Aorta (tissue), 5 donors: ENCODE results near the gene NKX1-1. TPM values are rescaled to one million over a fixed set of nuclear protein-coding genes. Genes with fewer than 3 reads are reported as not detected.

Experiments used
- ATAC-seq: fragments of 200-7000 bp; cut with Tn5 transposase; one replicate; pipeline ENCODE4 v1.9.1; 2022; ENCODE audit warnings: moderate library complexity; ENCODE audit not compliant: low FRiP score
- DNase-seq, 2 donors: peaks; one replicate each; pipeline ENCODE4 v3.0.0-alpha.2; 2020
- H3K27ac ChIP-seq, 2 donors: one replicate each; pipeline ENCODE4 v1.5.1; 2013; ENCODE audit warnings: low read length in 2 of 2, mild to moderate bottlenecking in 2 of 2, moderate library complexity in 2 of 2, control low read depth in 1 of 2, inconsistent platforms in 1 of 2, low read depth in 1 of 2
- H3K27me3 ChIP-seq, 2 donors: one replicate each; pipeline ENCODE4 v1.6.1; 2013; ENCODE audit warnings: control low read depth in 1 of 2, low read length in 1 of 2, mild to moderate bottlenecking in 1 of 2, moderate library complexity in 1 of 2; ENCODE audit not compliant: insufficient read depth in 2 of 2, control insufficient read depth in 1 of 2
- H3K36me3 ChIP-seq, 2 donors: one replicate each; pipeline ENCODE4 v1.6.1; 2013; ENCODE audit warnings: control low read depth in 1 of 2, low read length in 1 of 2, mild to moderate bottlenecking in 1 of 2; ENCODE audit not compliant: insufficient read depth in 2 of 2, control insufficient read depth in 1 of 2
- H3K4me1 ChIP-seq, 2 donors: one replicate each; pipeline ENCODE4 v1.6.1; 2013; ENCODE audit warnings: low read length in 2 of 2, control low read depth in 1 of 2, mild to moderate bottlenecking in 1 of 2, moderate library complexity in 1 of 2; ENCODE audit not compliant: insufficient read depth in 2 of 2, control insufficient read depth in 1 of 2
- H3K4me3 ChIP-seq, 2 donors: one replicate each; pipeline ENCODE4 v1.5.1; 2013; ENCODE audit warnings: low read length in 2 of 2, control low read depth in 1 of 2, mild to moderate bottlenecking in 1 of 2
- H3K9me3 ChIP-seq: one replicate; pipeline ENCODE4 v1.6.1; 2013; ENCODE audit warnings: mild to moderate bottlenecking, low read length; ENCODE audit not compliant: control insufficient read depth
- WGBS, 2 donors: extraction: QIAGEN DNeasy Blood & Tissue Kit; methylation state at CpG; one replicate each; pipeline ENCODE4 v1.1.7; 2013; 5-methylcytosine and 5-hydroxymethylcytosine counted together
- intact Hi-C, 2 donors: fragments of 100-400 bp; cut with DNase I; formaldehyde crosslinking; loops; one replicate each; pipeline versions ENCODE4 v1.14.2 to v1.15.0; 2022
- polyA plus RNA-seq, 2 donors: library from polyadenylated mRNA; stranded (reverse); fragments of 200-250 nt; gene quantifications; one replicate each; pipeline ENCODE4 v1.2.3, GENCODE V29; 2013
- total RNA-seq, 2 donors: library from RNA; stranded (reverse); fragmentation: NEBNext Ultra II Directional; extraction: Animal tissue kit (Norgen Biotek cat#: 25700); gene quantifications; one replicate each; pipeline ENCODE4 v1.2.1, GENCODE V29; 2021
- donor health status: healthy with polysubstance abuse.
- donor health status: Bipolar disorder and iron deficiency.
- donor health status: DM: no; HTN: no; CAD: no.
- donor health status: DM: no; HTN: no; CAD: no.
- donor health status: DM: yes; HTN: yes; CAD: no.

The NKX1-1 gene
- total and polyA plus RNA-seq, 4 donors: not detected

- no peak overlapping the region for H3K4me3 ChIP-seq
- no peaks in the 10 kb centered on the region for H3K27me3 ChIP-seq
- ATAC-seq (no peak), DNase-seq (peak; percentile 39 to 67)
- no peaks in the 10 kb centered on the region for H3K36me3 ChIP-seq
- intact Hi-C loops: no loop called here
- peaks cover 2% of the 10 kb centered on the region for H3K9me3 ChIP-seq
- H3K27ac ChIP-seq: no peak overlapping the region
- no peaks in the 10 kb centered on the region for H3K4me1 ChIP-seq
- WGBS, 2 donors: 23 to 32% methylated on average over 16 to 18 of the region's 18 CpGs
Measured at GRCh38 chr4:1401409-1402020, 4.7 kb downstream of the NKX1-1 start.

DNA sequence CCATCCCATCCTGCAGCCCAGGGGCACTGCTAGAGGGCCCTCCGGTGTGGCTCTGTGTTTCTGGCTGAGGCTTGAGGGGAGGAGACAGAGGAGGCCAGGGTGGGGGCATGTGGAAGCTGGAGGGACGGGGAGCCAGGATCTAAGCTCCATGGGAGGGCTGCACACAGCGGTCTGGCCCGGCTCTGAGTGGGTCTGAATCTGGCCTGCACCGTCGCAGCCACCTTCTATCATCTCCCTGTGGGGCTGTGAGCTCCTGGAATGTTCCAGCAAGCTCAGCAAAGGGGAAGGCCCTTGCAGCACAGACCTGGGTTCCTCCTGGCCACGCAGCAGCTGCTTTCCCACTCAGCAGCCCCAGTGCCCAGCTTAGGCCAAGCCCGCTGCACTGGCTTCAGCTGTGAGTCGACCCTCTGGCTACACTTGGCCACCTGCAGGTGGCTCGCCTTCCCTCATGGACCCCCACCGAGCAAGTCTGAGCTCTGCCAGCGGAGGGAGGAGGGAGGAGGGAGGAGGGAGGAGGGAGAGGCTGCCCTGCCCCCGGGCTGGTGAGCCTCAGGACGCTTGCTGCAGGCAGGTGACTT lies 5.3 kb downstream of the NKX1-1 start:
- 35 to 39% methylated on average over 13 to 14 of the region's 14 CpGs for WGBS, 2 donors
- Histone ChIP-seq H3K9me3 (peaks cover 2% of the 10 kb centered on the region), H3K4me1 (no peaks in the 10 kb centered on the region), H3K4me3 (no peak overlapping the region), H3K27me3 (no peaks in the 10 kb centered on the region), H3K36me3 (no peaks in the 10 kb centered on the region), H3K27ac (no peak overlapping the region)
- ATAC-seq: no peak
- intact Hi-C loops: no loop called here
- peak; percentile 34 to 55 for DNase-seq

GRCh38 chr4:1400191-1400805 lies 5.9 kb downstream of the NKX1-1 start:
- 81 to 89% methylated on average over 11 of the region's 11 CpGs for WGBS, 2 donors
- no peaks in the 10 kb centered on the region for H3K27me3 ChIP-seq

DNA sequence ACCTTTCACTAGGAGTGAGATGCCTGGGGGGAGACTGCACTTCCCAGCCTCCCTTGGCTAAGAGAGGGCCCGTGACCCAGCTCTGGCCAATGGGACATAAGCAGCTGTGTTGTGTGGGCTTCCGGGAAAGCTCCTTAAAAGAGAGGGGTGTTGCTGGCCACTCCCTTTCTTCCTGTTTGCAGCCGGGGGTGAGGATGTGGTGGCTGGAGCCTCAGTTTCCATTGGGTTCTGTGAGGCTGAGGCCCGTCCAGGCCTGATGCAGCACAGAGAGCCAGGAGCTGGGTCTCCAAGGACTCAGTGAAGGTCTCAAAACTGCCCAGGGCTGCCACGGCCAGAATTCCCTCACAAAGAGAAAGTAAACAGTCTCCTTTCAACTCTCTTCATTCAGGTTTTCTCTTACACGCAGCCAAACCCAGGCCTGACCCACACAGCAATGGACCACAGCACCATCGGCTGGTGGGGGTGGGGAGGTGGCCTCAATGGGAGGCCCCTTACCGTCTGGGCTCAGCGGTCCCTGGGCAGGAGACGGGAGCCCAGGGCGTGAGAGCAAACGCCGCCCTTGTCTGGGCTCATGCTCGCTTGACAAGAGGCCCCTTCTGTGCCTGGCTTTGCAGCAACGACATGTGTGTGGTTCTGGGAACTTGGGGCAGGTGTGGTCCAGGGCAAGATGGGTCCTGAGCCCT lies 6.6 kb downstream of the NKX1-1 start:
- Histone ChIP-seq H3K4me3 (no peak overlapping the region), H3K27me3 (no peaks in the 10 kb centered on the region), H3K4me1 (no peaks in the 10 kb centered on the region), H3K27ac (no peak overlapping the region), H3K9me3 (peaks cover 2% of the 10 kb centered on the region), H3K36me3 (no peaks in the 10 kb centered on the region)
- intact Hi-C loops: no loop called here
- 85 to 89% methylated on average over 15 of the region's 15 CpGs for WGBS, 2 donors
- DNase-seq: peak in 1 of 2 donors; percentile 33
- ATAC-seq: no peak

More at GRCh38 chr4:1400191-1400805, 5.9 kb downstream of the NKX1-1 start:
- ATAC-seq (no peak), DNase-seq (peak in 1 of 2 donors; percentile 64)
- intact Hi-C loops: no loop called here
- Histone ChIP-seq H3K4me3 (no peak overlapping the region), H3K27ac (no peak overlapping the region), H3K4me1 (no peaks in the 10 kb centered on the region), H3K36me3 (no peaks in the 10 kb centered on the region), H3K9me3 (peaks cover 2% of the 10 kb centered on the region)

GRCh38 chr4:1398681-1399507 lies 7.3 kb downstream of the NKX1-1 start:
- Histone ChIP-seq H3K4me1 (no peaks in the 10 kb centered on the region), H3K36me3 (peaks cover 0 to under 1% of the 10 kb centered on the region in 2 donors), H3K9me3 (peaks cover 2% of the 10 kb centered on the region), H3K27ac (no peak overlapping the region), H3K27me3 (no peaks in the 10 kb centered on the region), H3K4me3 (no peak overlapping the region)
- DNase-seq (peak; percentile 29 to 57), ATAC-seq (no peak)
- WGBS, 2 donors: 90 to 96% methylated on average over 20 to 22 of the region's 22 CpGs
- intact Hi-C loops: no loop called here

- peak; percentile 21 to 42 for DNase-seq
- H3K27me3 ChIP-seq: no peaks in the 10 kb centered on the region
- WGBS, 2 donors: 95 to 97% methylated on average over 11 of the region's 11 CpGs
- no peak overlapping the region for H3K4me3 ChIP-seq
- intact Hi-C loops: no loop called here
- H3K27ac ChIP-seq: no peak overlapping the region
- no peak for ATAC-seq
- no peaks in the 10 kb centered on the region for H3K4me1 ChIP-seq
- peaks cover 0 to 4% of the 10 kb centered on the region in 2 donors for H3K36me3 ChIP-seq
- peaks cover 4% of the 10 kb centered on the region for H3K9me3 ChIP-seq
Measured at GRCh38 chr4:1396806-1397455, 9.3 kb downstream of the NKX1-1 start.

DNA sequence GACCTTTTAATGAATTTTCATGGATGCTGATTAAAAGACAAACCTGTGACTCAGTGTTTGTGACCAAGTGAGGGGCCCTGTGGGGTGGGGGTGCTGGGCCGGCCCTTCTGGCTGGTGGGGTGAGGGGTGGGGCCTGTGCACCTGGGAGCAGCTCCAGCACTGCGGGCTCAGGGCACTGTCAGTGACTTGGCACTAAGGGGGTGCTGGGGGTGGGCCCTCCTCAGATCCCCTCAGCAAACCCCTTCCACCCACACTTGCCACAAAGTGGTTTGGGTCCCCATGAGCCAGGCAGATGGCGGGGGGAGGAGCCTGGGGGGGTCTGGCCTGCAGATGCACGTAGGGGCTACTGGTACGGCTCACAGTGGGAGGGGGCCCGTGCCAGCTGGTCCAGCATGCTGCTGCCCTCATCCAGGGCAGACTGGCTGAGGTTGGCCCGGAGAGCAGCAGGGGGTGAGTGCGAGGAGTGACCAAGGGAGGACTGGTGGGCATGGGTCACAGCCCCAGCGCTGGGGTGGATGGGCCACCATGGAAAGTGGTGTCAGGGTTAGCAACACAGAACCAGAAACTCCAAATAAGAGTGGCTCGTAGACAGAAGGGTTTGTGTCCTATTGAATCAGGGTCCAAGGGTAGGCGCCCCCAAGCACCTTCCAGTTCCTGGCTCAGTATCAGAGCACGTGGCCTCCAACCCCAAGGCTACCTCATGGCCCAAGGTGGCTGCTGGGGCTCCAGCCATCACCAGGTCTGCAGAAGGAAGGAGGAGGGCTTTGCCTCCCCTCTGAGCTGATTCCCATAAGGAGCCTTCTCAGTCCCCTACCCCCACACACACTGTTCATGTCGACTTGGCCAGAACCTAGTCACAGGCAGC lies 10.1 kb downstream of the NKX1-1 start:
- H3K36me3 ChIP-seq: peaks cover 0 to 4% of the 10 kb centered on the region in 2 donors
- WGBS, 2 donors: 90 to 91% methylated on average over 12 to 13 of the region's 13 CpGs
- ATAC-seq (no peak), DNase-seq (peak; percentile 33 to 43)
- H3K27me3 ChIP-seq: no peaks in the 10 kb centered on the region
- intact Hi-C loops: no loop called here
- peaks cover 4% of the 10 kb centered on the region for H3K9me3 ChIP-seq
- H3K27ac ChIP-seq: no peak overlapping the region
- H3K4me3 ChIP-seq: no peak overlapping the region
- no peaks in the 10 kb centered on the region for H3K4me1 ChIP-seq
